ENCODE measurements around the gene TMEM132D.

DNA sequence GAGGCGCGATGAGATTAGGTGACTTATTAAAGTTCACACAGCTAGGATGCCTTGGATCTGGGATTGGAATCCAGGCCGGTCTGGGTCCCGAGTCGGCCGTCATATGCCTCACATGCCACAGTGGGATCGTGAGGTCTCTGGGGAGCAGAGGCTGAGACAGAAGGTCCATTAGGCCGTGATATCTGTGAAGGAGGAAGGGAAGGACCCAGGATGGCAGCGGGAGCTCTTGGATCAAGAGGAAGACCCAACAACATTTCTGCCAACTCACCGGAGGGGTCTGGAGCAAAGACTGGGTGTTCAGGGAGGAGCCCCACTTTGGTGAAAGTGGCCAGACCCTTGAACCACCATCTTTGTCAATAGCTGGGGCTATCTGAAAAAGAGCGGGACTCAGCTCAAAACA lies 807.6 kb downstream of the TMEM132D start:
- TF ChIP-seq, protein P1, sequence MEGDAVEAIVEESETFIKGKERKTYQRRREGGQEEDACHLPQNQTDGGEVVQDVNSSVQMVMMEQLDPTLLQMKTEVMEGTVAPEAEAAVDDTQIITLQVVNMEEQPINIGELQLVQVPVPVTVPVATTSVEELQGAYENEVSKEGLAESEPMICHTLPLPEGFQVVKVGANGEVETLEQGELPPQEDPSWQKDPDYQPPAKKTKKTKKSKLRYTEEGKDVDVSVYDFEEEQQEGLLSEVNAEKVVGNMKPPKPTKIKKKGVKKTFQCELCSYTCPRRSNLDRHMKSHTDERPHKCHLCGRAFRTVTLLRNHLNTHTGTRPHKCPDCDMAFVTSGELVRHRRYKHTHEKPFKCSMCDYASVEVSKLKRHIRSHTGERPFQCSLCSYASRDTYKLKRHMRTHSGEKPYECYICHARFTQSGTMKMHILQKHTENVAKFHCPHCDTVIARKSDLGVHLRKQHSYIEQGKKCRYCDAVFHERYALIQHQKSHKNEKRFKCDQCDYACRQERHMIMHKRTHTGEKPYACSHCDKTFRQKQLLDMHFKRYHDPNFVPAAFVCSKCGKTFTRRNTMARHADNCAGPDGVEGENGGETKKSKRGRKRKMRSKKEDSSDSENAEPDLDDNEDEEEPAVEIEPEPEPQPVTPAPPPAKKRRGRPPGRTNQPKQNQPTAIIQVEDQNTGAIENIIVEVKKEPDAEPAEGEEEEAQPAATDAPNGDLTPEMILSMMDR (IDR thresholded peaks at IDR 0.05) = no peak
- no peak for TF ChIP-seq POLR2AphosphoS5 (IDR thresholded peaks at IDR 0.05; ENCODE audit: low read depth, low read length)
- TF ChIP-seq SIN3A (IDR thresholded peaks at IDR 0.05; ENCODE audit: borderline replicate concordance, insufficient read depth, low read depth, low read length) = no peak
- TF ChIP-seq, protein P2, sequence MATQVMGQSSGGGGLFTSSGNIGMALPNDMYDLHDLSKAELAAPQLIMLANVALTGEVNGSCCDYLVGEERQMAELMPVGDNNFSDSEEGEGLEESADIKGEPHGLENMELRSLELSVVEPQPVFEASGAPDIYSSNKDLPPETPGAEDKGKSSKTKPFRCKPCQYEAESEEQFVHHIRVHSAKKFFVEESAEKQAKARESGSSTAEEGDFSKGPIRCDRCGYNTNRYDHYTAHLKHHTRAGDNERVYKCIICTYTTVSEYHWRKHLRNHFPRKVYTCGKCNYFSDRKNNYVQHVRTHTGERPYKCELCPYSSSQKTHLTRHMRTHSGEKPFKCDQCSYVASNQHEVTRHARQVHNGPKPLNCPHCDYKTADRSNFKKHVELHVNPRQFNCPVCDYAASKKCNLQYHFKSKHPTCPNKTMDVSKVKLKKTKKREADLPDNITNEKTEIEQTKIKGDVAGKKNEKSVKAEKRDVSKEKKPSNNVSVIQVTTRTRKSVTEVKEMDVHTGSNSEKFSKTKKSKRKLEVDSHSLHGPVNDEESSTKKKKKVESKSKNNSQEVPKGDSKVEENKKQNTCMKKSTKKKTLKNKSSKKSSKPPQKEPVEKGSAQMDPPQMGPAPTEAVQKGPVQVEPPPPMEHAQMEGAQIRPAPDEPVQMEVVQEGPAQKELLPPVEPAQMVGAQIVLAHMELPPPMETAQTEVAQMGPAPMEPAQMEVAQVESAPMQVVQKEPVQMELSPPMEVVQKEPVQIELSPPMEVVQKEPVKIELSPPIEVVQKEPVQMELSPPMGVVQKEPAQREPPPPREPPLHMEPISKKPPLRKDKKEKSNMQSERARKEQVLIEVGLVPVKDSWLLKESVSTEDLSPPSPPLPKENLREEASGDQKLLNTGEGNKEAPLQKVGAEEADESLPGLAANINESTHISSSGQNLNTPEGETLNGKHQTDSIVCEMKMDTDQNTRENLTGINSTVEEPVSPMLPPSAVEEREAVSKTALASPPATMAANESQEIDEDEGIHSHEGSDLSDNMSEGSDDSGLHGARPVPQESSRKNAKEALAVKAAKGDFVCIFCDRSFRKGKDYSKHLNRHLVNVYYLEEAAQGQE (IDR thresholded peaks at IDR 0.05; ENCODE audit: insufficient read depth in 1 of 2, low read depth in 2 of 2, low read length in 1 of 2) = no peak
